Measurements from ENCODE around the gene CREG2. TPM values are rescaled to one million over a fixed set of nuclear protein-coding genes. Genes with fewer than 3 reads are reported as not detected.
A peak's percentile ranks its signal among the peaks of the same experiment; 100 is the strongest.

Gene CREG2
- total RNA-seq, 3 donors from 2014 or later (not counting 1 experiment from before 2014, with no cell fraction given), result not detected

DNA sequence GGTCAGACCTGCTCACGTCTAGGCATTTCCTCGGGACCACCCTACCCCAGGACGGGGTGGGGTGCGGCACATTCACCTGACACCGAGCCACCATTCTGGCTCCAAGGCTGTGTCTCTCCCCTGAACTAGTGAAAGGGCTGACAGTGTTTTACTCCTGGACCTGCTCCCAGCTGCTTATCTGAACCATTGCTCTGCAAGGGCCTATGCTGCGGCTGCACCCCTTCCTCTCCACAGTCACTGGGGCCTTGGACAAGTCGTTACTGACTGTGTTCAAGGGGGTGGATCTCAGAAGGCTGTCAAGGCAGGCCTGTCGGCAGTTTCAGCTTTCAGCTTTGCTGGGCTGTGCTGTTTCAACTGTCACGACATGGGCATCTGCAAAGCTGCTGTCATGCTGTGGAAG, 11.7 kb downstream of the CREG2 start:
- H3K27ac ChIP-seq (ENCODE audit: low read length), result no peak overlapping the region
- no peaks in the 10 kb centered on the region for H3K27me3 ChIP-seq (ENCODE audit: control insufficient read depth, insufficient read depth, low read length)
- Mint-ChIP-seq H3K4me3 (no peak overlapping the region), H3K36me3 (no peaks in the 10 kb centered on the region), H3K27me3 (ENCODE audit: low read depth in 2 of 2) (peaks cover 0 to 8% of the 10 kb centered on the region in 2 donors), H3K4me1 (no peaks in the 10 kb centered on the region), H3K27ac (no peak overlapping the region), H3K9me3 (no peaks in the 10 kb centered on the region)
- 86% methylated on average over 9 of the region's 9 CpGs for WGBS (ENCODE audit: insufficient coverage)
- H3K4me1 ChIP-seq (ENCODE audit: control insufficient read depth, insufficient read depth, low read length), result no peaks in the 10 kb centered on the region
- TF ChIP-seq CTCF (IDR thresholded peaks at IDR 0.05), result no peak
- H3K9me3 ChIP-seq (ENCODE audit: control insufficient read depth, insufficient read depth, low read length), result no peaks in the 10 kb centered on the region
- H3K36me3 ChIP-seq (ENCODE audit: control insufficient read depth, insufficient read depth, low read length), result no peaks in the 10 kb centered on the region
- H3K4me3 ChIP-seq (ENCODE audit: low read length), result no peak overlapping the region
- DNase-seq (no peak), ATAC-seq (peak in 1 of 3 donors; percentile 7)
- intact Hi-C loops (cut with micrococcal nuclease), result no loop called here

DNA sequence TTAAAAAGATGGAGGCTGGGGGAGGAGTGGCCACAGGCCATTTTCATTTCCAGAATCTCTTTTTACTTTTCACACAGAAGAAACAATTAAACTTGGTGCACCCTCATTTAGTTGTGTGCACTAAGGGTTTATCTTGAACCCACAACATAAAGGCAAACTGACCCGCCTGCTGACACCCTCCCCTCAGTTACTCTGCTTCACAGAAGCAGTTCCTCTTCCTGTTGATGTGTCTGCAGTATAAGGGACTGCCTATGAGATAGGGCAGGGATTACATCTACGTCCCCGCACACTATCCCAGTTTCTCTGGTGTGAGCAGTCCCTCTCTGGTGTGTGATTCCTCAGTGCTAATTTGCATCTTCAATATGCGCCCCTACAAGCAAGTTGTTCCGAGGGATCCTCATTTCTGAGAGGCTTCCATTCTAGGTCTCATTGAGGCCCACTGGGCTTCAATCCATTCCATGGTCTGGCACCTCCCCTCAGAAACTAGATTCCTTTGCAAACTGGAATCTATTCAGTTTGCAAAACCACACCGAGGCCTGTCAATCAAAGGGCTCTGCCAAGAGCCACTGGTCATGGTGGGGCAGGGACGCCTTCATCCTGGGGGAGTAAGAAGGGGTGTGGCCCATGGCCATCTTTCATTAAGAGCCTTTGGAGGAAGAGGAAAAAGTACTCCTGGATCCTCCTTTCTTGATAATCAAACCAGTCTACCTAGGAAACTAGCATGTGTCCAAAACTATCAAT, 12.3 kb downstream of the CREG2 start:
- no peak overlapping the region for H3K27ac ChIP-seq (ENCODE audit: low read length)
- intact Hi-C loops (cut with micrococcal nuclease), result no loop called here
- no peaks in the 10 kb centered on the region for H3K9me3 ChIP-seq (ENCODE audit: control insufficient read depth, insufficient read depth, low read length)
- no peak for TF ChIP-seq CTCF (IDR thresholded peaks at IDR 0.05)
- H3K27me3 ChIP-seq (ENCODE audit: control insufficient read depth, insufficient read depth, low read length), result no peaks in the 10 kb centered on the region
- Mint-ChIP-seq H3K36me3 (no peaks in the 10 kb centered on the region), H3K27me3 (ENCODE audit: low read depth in 2 of 2) (peaks cover 0 to 8% of the 10 kb centered on the region in 2 donors), H3K9me3 (no peaks in the 10 kb centered on the region), H3K27ac (no peak overlapping the region), H3K4me1 (no peaks in the 10 kb centered on the region), H3K4me3 (no peak overlapping the region)
- WGBS (ENCODE audit: insufficient coverage), result 88% methylated on average over 7 of the region's 7 CpGs
- DNase-seq (no peak), ATAC-seq (no peak)
- no peak overlapping the region for H3K4me3 ChIP-seq (ENCODE audit: low read length)
- no peaks in the 10 kb centered on the region for H3K4me1 ChIP-seq (ENCODE audit: control insufficient read depth, insufficient read depth, low read length)
- no peaks in the 10 kb centered on the region for H3K36me3 ChIP-seq (ENCODE audit: control insufficient read depth, insufficient read depth, low read length)

DNA sequence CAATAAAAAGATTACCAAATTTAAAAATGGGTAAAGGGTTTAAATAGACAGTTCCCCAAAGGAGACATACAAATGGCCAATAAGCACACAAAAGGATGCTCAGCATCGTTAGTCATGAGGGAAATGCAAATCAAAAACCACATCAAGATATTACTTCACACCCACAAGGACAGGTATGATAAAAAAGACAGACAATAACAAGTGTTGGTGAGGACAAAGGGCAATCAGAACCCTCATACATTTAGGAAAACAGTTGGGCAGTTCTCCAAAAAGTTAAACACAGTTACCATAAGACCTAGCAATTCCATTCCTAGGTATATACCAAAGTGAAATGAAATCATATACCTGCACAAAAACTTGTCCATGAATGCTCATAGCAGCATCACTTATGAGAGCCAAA, 14.5 kb downstream of the CREG2 start:
- H3K4me1 Mint-ChIP-seq, result no peaks in the 10 kb centered on the region
- H3K27me3 ChIP-seq (ENCODE audit: control insufficient read depth, insufficient read depth, low read length), result no peaks in the 10 kb centered on the region
- H3K36me3 ChIP-seq (ENCODE audit: control insufficient read depth, insufficient read depth, low read length), result no peaks in the 10 kb centered on the region
- intact Hi-C loops (cut with micrococcal nuclease), result no loop called here
- no peaks in the 10 kb centered on the region for H3K9me3 ChIP-seq (ENCODE audit: control insufficient read depth, insufficient read depth, low read length)
- H3K27ac ChIP-seq (ENCODE audit: low read length), result no peak overlapping the region
- DNase-seq (no peak), ATAC-seq (no peak)
- H3K27me3 Mint-ChIP-seq (ENCODE audit: low read depth in 2 of 2), result peaks cover 0 to 8% of the 10 kb centered on the region in 2 donors
- TF ChIP-seq CTCF (IDR thresholded peaks at IDR 0.05), result no peak
- no peaks in the 10 kb centered on the region for H3K9me3 Mint-ChIP-seq
- H3K4me3 ChIP-seq (ENCODE audit: low read length), result no peak overlapping the region
- H3K4me1 ChIP-seq (ENCODE audit: control insufficient read depth, insufficient read depth, low read length), result no peaks in the 10 kb centered on the region
- H3K27ac Mint-ChIP-seq, result no peak overlapping the region
- no CpG with 5 or more reads among the region's 1 CpG for WGBS (ENCODE audit: insufficient coverage)
- no peaks in the 10 kb centered on the region for H3K36me3 Mint-ChIP-seq
- H3K4me3 Mint-ChIP-seq, result no peak overlapping the region

DNA sequence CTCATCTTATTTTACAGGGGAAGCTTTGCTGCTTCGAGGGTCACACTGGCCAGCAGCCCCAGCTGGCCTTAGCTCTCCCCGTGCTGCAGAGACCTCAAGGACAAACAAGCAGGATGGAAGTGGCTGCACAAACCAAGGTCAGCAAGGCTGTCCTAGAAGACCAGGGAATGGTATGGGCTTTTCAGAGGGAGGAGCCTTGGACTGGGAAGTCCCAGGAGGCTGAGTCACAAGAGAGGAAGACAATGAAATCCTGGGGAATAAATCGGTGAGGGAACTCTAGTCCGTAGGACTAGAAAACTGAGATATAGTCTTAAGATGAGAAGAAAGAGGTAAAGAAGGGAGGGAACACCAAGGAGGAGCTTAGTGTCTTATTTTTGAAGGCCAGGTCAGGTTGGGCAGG, 15.7 kb downstream of the CREG2 start:
- H3K4me3 ChIP-seq (ENCODE audit: low read length), result no peak overlapping the region
- H3K9me3 Mint-ChIP-seq, result no peaks in the 10 kb centered on the region
- intact Hi-C loops (cut with micrococcal nuclease), result no loop called here
- no peaks in the 10 kb centered on the region for H3K36me3 ChIP-seq (ENCODE audit: control insufficient read depth, insufficient read depth, low read length)
- no peaks in the 10 kb centered on the region for H3K4me1 ChIP-seq (ENCODE audit: control insufficient read depth, insufficient read depth, low read length)
- no peak for ATAC-seq
- 77% methylated on average over 4 of the region's 4 CpGs for WGBS (ENCODE audit: insufficient coverage)
- H3K36me3 Mint-ChIP-seq, result no peaks in the 10 kb centered on the region
- H3K27ac Mint-ChIP-seq, result no peak overlapping the region
- peaks cover 0 to 8% of the 10 kb centered on the region in 2 donors for H3K27me3 Mint-ChIP-seq (ENCODE audit: low read depth in 2 of 2)
- no peaks in the 10 kb centered on the region for H3K4me1 Mint-ChIP-seq
- H3K4me3 Mint-ChIP-seq, result no peak overlapping the region
- H3K27ac ChIP-seq (ENCODE audit: low read length), result no peak overlapping the region
- H3K27me3 ChIP-seq (ENCODE audit: control insufficient read depth, insufficient read depth, low read length), result no peaks in the 10 kb centered on the region
- H3K9me3 ChIP-seq (ENCODE audit: control insufficient read depth, insufficient read depth, low read length), result no peaks in the 10 kb centered on the region
- DNase-seq, result no peak
- no peak for TF ChIP-seq CTCF (IDR thresholded peaks at IDR 0.05)

Data from natural killer cell (primary cell).